Measurements from ENCODE around the gene ARFIP1.

ARFIP1 gene

DNA sequence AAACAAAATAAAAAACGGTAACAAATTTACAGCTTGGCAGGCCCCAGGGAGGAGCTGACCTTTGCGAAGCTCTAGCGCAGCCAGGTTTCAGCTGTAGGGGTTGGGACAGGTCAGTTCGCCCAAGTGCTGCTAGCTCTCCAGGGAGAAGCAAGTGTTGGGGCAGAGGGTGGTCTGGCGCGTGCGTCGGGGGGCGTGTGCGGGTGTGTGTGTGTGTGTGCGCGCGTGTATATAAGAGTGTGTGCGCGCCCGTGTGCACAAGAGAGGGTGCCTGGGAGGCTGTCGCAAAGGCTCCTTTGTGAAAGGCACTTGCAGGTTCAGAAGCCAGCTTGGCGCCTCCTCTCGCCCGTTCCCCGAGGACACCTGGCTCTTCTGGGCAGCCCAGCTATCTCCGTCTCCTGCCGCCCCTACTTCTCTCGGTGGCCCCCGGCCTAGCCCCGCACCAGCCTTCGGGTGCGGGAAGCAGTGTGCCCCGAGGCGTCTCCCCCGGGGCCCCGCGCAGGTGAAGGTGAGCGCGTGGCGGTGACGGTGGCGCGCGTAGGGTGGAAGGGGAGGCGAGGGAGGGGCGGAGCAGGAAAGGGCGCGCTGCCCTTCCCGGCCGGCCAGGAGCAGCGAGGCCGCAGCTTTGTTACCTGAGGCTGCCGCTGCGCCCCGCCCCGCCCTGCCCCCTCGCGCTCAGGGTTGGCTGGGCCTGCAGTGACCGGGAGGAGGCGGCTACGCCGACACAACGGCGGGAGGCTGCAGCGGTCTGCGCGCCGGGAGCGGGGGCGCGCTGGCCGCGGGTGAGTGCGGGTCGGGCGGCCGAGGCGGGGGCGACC, 156.1 kb downstream of the ARFIP1 start, which contains the start of gene FHDC1:
Gene FHDC1 (plus strand): TSS at position 693 of the 815 bp plus-strand sequence. CDS start 6,735 bp downstream, outside the sequence.
- DNase-seq (ENCODE audit: low read depth): no peak
- TF ChIP-seq CTCF (IDR thresholded peaks at IDR 0.05; ENCODE audit: low read length, missing control alignments): no peak

DNA sequence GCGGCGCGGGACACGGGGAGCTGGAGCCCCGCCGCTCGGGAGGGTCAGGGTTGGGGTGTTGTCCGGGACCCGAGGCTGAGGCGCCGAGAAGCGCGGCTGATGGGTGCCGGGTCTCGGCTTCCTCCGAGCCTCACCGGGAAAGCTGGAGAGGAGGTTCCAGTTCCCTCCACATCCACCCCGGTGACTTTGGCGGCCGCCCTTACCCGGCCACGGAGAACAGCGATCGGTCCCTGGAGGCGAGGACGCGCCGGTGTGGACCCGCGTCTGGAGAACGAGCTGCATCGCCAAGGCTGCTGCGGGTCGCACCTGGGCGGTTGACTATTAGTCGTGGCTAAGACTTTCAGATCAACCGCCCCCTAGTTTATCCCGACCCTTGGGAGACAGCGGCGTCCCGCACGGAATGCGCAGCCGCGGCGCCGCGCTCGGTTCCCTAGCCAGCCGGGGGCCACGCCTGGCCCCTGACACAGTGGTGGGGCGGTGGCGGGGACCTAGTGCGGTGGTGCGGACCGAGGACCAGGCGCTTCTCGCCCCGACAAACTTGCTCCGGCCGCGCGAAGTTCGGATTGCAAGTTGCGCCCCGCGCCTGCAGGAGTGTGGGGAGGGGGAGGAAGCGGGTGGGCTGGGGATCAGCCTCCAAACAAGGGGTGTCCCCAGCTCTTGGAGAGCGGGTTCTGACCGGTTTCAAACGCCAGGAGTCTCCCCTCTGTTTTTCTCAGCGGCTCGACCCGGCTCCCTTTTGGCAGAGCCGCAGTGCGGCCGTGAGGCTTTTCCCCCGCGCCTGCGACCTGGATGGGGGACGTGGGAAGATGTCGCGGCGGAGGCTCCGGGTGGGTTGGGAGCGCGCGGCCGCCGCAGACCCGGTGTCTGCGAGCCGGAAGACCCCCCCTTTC, 156.9 kb downstream of the ARFIP1 start:
- peak overlapping the region; percentile 48 for H3K4me3 ChIP-seq (replicated peaks; ENCODE audit: low read depth, low read length)
- DNase-seq (ENCODE audit: low read depth): no peak
- no peak for TF ChIP-seq CTCF (IDR thresholded peaks at IDR 0.05; ENCODE audit: low read length, missing control alignments)

More for the DNA sequence above, 156.1 kb downstream of the ARFIP1 start, which contains the start of gene FHDC1:
- H3K4me3 ChIP-seq (replicated peaks; ENCODE audit: low read depth, low read length): peak within 1 kb of the TSS; percentile 48

GRCh38 chr4:152937336-152938236, 157.8 kb downstream of the ARFIP1 start:
- no peak for DNase-seq (ENCODE audit: low read depth)
- no peak for TF ChIP-seq CTCF (IDR thresholded peaks at IDR 0.05; ENCODE audit: low read length, missing control alignments)
- H3K4me3 ChIP-seq (replicated peaks; ENCODE audit: low read depth, low read length): peak overlapping the region; percentile 48

- H3K4me3 ChIP-seq (replicated peaks; ENCODE audit: low read depth, low read length): peak overlapping the region; percentile 42
- DNase-seq (ENCODE audit: low read depth): no peak
- no peak for TF ChIP-seq CTCF (IDR thresholded peaks at IDR 0.05; ENCODE audit: low read length, missing control alignments)
Measured at GRCh38 chr4:152938237-152938947, 158.6 kb downstream of the ARFIP1 start.

DNA sequence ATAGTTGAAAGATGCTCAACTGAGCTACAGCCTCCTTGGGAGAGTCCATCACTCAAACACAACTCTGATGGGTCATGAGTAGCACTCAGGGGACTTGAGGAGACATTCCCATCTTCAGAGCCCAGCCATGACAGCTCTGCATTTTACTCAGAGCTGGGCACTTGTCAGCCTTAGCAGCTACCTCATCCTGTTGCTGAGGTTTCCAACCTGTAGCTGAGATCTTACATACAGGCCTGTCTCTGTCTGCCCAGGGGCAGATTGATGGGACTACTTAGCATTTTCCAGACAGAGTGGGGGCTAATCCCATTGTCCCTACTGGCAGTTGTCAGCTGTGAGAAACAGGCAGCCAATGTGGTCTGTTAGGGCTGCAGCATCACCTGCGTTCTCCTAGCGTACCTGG, 159.9 kb downstream of the ARFIP1 start:
- no peak for TF ChIP-seq CTCF (IDR thresholded peaks at IDR 0.05; ENCODE audit: low read length, missing control alignments)
- DNase-seq (ENCODE audit: low read depth): no peak
- no peak overlapping the region for H3K4me3 ChIP-seq (replicated peaks; ENCODE audit: low read depth, low read length)

DNA sequence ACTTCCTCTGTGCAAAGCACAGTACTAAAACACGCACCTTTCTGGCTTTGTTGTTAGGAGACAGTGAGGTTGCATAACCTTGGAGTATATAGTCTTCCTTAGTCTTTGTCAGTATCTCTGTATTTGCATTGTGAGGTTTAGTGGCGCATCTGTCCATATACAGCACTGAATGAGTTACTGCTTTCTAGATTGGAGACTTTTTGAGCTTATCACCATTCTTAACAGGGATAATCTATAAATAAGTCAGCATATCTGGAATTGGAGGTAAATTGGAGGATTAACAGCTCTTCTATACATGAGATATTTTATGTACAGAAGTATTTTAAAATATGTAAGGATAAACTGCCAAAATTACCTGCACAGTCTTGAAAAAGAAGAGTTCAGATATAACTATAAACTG, 160.7 kb downstream of the ARFIP1 start:
- no peak for DNase-seq (ENCODE audit: low read depth)
- no peak for TF ChIP-seq CTCF (IDR thresholded peaks at IDR 0.05; ENCODE audit: low read length, missing control alignments)
- H3K4me3 ChIP-seq (replicated peaks; ENCODE audit: low read depth, low read length): no peak overlapping the region
